ENCODE measurements around the gene NTF4.

- TF ChIP-seq CTBP2 (IDR thresholded peaks at IDR 0.05; ENCODE audit: borderline replicate concordance, insufficient read depth, insufficient read length, low read length) (no peak), ATF3 (IDR thresholded peaks at IDR 0.05; ENCODE audit: insufficient read depth, low read depth, low read length) (no peak), POLR2AphosphoS5 (IDR thresholded peaks at IDR 0.05; ENCODE audit: low read depth, low read length) (no peak), RNF2 (IDR thresholded peaks at IDR 0.05; ENCODE audit: borderline replicate concordance, low read depth, low read length, missing control alignments, poor library complexity, severe bottlenecking) (no peak), CTCF (IDR thresholded peaks at IDR 0.05; ENCODE audit: control extremely low read depth in 1 of 3, insufficient read depth in 1 of 3, low read depth in 1 of 3, low read length in 3 of 3) (no peak)
Measured at GRCh38 chr19:49022116-49022515, 42.5 kb downstream of the NTF4 start.

Measured in H1 (cell line).